Calu3 (cell line): ENCODE measurements around the gene PPP3R1. TPM values are rescaled to one million over a fixed set of nuclear protein-coding genes. Genes with fewer than 3 reads are reported as not detected.
A peak's percentile ranks its signal among the peaks of the same experiment; 100 is the strongest.

Experiments
- BruUV-seq: library from RNA; stranded (reverse); fragments of 400-500 nt; replicated peaks from 2 replicates; lab custom pipeline; 2021; lab: Mats Ljungman, UMichigan
- CTCF ChIA-PET: fragments of 300-600 bp; sonication (Branson Sonifier 250); formaldehyde crosslinking; loops from one replicate; lab custom pipeline; 2022; ENCODE audit warnings: antibody characterized with exemption; lab: Charles Lee
- DNase-seq: peaks from one replicate; pipeline ENCODE4 v3.0.0; 2022
- H3K27ac Mint-ChIP-seq: one replicate; pipeline ENCODE4 v1.8.0; 2022; ENCODE audit warnings: mixed read lengths; ENCODE audit not compliant: unreplicated experiment
- H3K27me3 Mint-ChIP-seq: one replicate; pipeline ENCODE4 v1.8.0; 2022; ENCODE audit warnings: mixed read lengths; ENCODE audit not compliant: unreplicated experiment
- H3K36me3 Mint-ChIP-seq: one replicate; pipeline ENCODE4 v1.8.0; 2022; ENCODE audit warnings: mild to moderate bottlenecking, moderate library complexity, mixed read lengths; ENCODE audit not compliant: insufficient read depth, unreplicated experiment
- H3K4me1 Mint-ChIP-seq: one replicate; pipeline ENCODE4 v1.8.0; 2022; ENCODE audit warnings: mild to moderate bottlenecking, low read depth, mixed read lengths; ENCODE audit not compliant: unreplicated experiment
- H3K4me3 Mint-ChIP-seq: one replicate; pipeline ENCODE4 v1.8.0; 2022; ENCODE audit warnings: mild to moderate bottlenecking, low read depth, moderate library complexity, mixed read lengths; ENCODE audit not compliant: unreplicated experiment
- H3K9me3 Mint-ChIP-seq: one replicate; pipeline ENCODE4 v1.8.0; 2022; ENCODE audit warnings: low read depth, mixed read lengths; ENCODE audit not compliant: unreplicated experiment
- CTCF ChIP-seq: fragments of 200-600 bp; IDR thresholded peaks from one replicate; pipeline ENCODE4 v1.8.0; 2022; ENCODE audit warnings: antibody characterized with exemption; ENCODE audit not compliant: unreplicated experiment
- intact Hi-C: fragments of 100-400 bp; cut with micrococcal nuclease; formaldehyde crosslinking; loops from one replicate; pipeline ENCODE4 v1.10.0; 2022; ENCODE audit not compliant: unreplicated experiment
- total RNA-seq: library from RNA; stranded (reverse); gene quantifications from 2 replicates; pipeline ENCODE4 v1.2.3, GENCODE V29; 2022

PPP3R1 gene
- total RNA-seq, 1 experiment from 2014 or later, result 63.4 TPM

- Mint-ChIP-seq H3K9me3 (no peaks in the 10 kb centered on the region), H3K27me3 (no peaks in the 10 kb centered on the region), H3K4me3 (peak overlapping the region; percentile 98), H3K36me3 (peaks cover 37% of the 10 kb centered on the region), H3K4me1 (peaks cover 16% of the 10 kb centered on the region), H3K27ac (peak overlapping the region; percentile 99)
- no peak for TF ChIP-seq CTCF
- DNase-seq, result no peak
- CTCF ChIA-PET, result interaction anchor here (0.8 kb wide), 1 partner anchor 41 kb away, joined by 3 read pairs; no protein-coding TSS in a partner anchor
- intact Hi-C loops, result loop anchor here (2.0 kb wide), 1 partner anchor 94 kb away; no protein-coding TSS in a partner anchor
- BruUV-seq, result no TSS peak
Measured at GRCh38 chr2:68156419-68156818, 95.9 kb downstream of the PPP3R1 start.

GRCh38 chr2:68155618-68156017 is 96.7 kb downstream of the PPP3R1 start:
- no peak for TF ChIP-seq CTCF
- H3K27me3 Mint-ChIP-seq, result no peaks in the 10 kb centered on the region
- no peak overlapping the region for H3K4me3 Mint-ChIP-seq
- intact Hi-C loops, result loop anchor here (2.0 kb wide), 1 partner anchor 95 kb away; no protein-coding TSS in a partner anchor
- H3K27ac Mint-ChIP-seq, result no peak overlapping the region
- peaks cover 37% of the 10 kb centered on the region for H3K36me3 Mint-ChIP-seq
- no peak for DNase-seq
- CTCF ChIA-PET, result no interaction called here
- H3K9me3 Mint-ChIP-seq, result no peaks in the 10 kb centered on the region
- H3K4me1 Mint-ChIP-seq, result peaks cover 16% of the 10 kb centered on the region
- BruUV-seq, result no TSS peak

DNA sequence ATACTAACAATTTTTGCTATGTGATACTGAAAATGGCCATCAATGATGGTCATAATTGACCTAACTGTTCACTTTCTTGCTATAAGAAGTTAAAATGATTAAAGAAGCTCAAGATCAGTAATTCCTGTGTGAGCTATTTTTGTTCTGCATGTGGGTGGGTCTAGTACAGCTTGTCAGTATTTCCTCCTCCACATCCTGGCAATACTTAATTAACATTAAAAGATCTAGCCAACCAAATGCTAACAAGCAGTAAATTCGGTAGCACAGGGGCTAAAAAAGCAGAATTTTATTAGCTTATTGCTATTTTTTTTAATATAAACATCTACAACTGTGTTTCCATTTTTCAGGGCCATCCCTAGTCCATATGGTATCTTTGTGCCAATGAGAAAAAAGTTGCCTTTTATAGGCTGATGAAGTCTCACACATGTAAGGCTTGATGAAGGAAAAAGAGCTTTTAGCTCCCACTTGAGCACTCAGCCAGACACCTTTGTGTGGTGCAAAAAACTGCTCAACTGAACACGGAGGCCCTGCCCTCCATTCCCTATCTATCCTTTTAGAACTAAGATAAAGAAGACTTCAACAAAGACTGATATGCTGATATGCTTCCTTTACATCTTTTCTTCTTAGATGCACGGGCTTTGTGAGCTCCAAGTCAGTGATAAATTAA is 99.5 kb downstream of the PPP3R1 start:
- no TSS peak for BruUV-seq
- H3K27me3 Mint-ChIP-seq, result no peaks in the 10 kb centered on the region
- no peak overlapping the region for H3K4me3 Mint-ChIP-seq
- TF ChIP-seq CTCF, result no peak
- peaks cover 10% of the 10 kb centered on the region for H3K4me1 Mint-ChIP-seq
- H3K36me3 Mint-ChIP-seq, result peaks cover 17% of the 10 kb centered on the region
- intact Hi-C loops, result no loop called here
- CTCF ChIA-PET, result interaction anchor here (1.2 kb wide), 1 partner anchor 17 kb away, joined by 3 read pairs; no protein-coding TSS in a partner anchor
- H3K27ac Mint-ChIP-seq, result no peak overlapping the region
- H3K9me3 Mint-ChIP-seq, result no peaks in the 10 kb centered on the region
- no peak for DNase-seq

DNA sequence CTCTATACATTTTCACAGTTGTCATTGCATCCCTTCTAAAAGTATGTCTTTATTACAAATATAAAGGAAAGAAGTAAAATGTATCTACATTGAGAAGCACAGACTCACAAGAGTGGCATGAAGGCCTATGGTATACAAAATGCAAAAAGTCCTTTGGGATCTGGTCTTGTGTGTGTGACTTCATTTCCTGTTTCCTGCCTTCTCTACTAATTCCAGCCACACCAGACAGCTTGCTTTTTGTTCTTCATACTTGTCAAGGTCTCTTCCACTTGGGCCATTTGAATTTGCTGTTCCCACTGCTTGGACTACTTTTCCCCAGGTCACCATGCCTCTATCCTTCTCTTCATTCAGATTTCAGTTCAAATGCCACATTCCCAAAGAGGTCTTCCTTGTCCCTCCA is 101.3 kb downstream of the PPP3R1 start:
- H3K4me3 Mint-ChIP-seq, result no peak overlapping the region
- intact Hi-C loops, result no loop called here
- CTCF ChIA-PET, result no interaction called here
- no peak overlapping the region for H3K27ac Mint-ChIP-seq
- TF ChIP-seq CTCF, result no peak
- no peaks in the 10 kb centered on the region for H3K27me3 Mint-ChIP-seq
- H3K9me3 Mint-ChIP-seq, result no peaks in the 10 kb centered on the region
- H3K36me3 Mint-ChIP-seq, result no peaks in the 10 kb centered on the region
- no TSS peak for BruUV-seq
- no peak for DNase-seq
- H3K4me1 Mint-ChIP-seq, result peaks cover 2% of the 10 kb centered on the region
